Esophagus squamous epithelium (tissue), 5 donors: Measurements from ENCODE around the gene MRPL27. TPM values are rescaled to one million over a fixed set of nuclear protein-coding genes. Genes with fewer than 3 reads are reported as not detected.
"Not testable (repeated sequence)": the region's sequence is repeated elsewhere in the genome, so short reads cannot be mapped to it uniquely, and the experiment has no call there.

ENCODE experiments used
- DNase-seq: peaks from one replicate; lab custom pipeline; 2025; lab: John Stamatoyannopoulos, UW
- H3K27ac ChIP-seq, 4 donors: fragments of 200-600 bp; sonication (generic); one replicate each; pipeline ENCODE4 v1.5.1; 2016 to 2019; ENCODE audit warnings: mild to moderate bottlenecking in 1 of 4
- H3K27me3 ChIP-seq, 4 donors: fragments of 200-600 bp; sonication (generic); 1 replicate in 3 of 4; 2 replicates in 1 of 4; pipeline versions ENCODE4 v1.5.1 to v1.6.0; 2017 to 2021; ENCODE audit warnings: antibody characterized with exemption in 1 of 4
- H3K36me3 ChIP-seq, 3 donors: fragments of 200-600 bp; sonication (generic); one replicate each; pipeline ENCODE4 v1.5.1; 2016 to 2019
- H3K4me1 ChIP-seq, 3 donors: fragments of 200-600 bp; sonication (generic); one replicate each; pipeline ENCODE4 v1.5.1; 2017 to 2019
- H3K4me3 ChIP-seq, 4 donors: fragments of 200-600 bp; sonication (generic); 1 replicate in 3 of 4; 2 replicates in 1 of 4; pipeline ENCODE4 v1.5.1; 2016 to 2019; ENCODE audit warnings: mild to moderate bottlenecking in 2 of 4, moderate library complexity in 1 of 4
- H3K9me3 ChIP-seq, 3 donors: fragments of 200-600 bp; sonication (generic); one replicate each; pipeline ENCODE4 v1.5.1; 2016 to 2019
- POLR2A ChIP-seq, 4 donors: fragments of 450-650 bp; IDR thresholded peaks; one replicate each; pipeline ENCODE4 v1.6.1; 2017; ENCODE audit warnings: antibody characterized with exemption in 4 of 4, mild to moderate bottlenecking in 4 of 4, moderate library complexity in 3 of 4
- WGBS, 2 donors: methylation state at CpG; one replicate each; pipeline ENCODE4 v1.1.5; 2018; 5-methylcytosine and 5-hydroxymethylcytosine counted together
- intact Hi-C: fragments of 100-400 bp; cut with DNase I; formaldehyde crosslinking; loops from one replicate; pipeline ENCODE4 v1.15.0; 2022
- total RNA-seq, 4 donors: library from RNA; depleted of rRNA; stranded (reverse); fragments of >200 nt; gene quantifications; one replicate each; pipeline ENCODE4 v1.1.0, GENCODE V29; 2016
- TF ChIP-seq, protein P1 (sequence below), 6 experiments: fragments of 450-650 bp in 4 of 6; fragments of 200-600 bp in 2 of 6; sonication (generic) in 2 of 6; IDR thresholded peaks; one replicate each; pipeline ENCODE4 v1.5.1; 2016 to 2019; ENCODE audit warnings: antibody characterized with exemption in 6 of 6, mild to moderate bottlenecking in 4 of 6, moderate library complexity in 4 of 6
- donor health status: DM: yes; HTN: yes; CAD: no.

Gene MRPL27
- total RNA-seq, 4 donors from 2014 or later = 58.0 to 77.7 (median 74.5) TPM

DNA sequence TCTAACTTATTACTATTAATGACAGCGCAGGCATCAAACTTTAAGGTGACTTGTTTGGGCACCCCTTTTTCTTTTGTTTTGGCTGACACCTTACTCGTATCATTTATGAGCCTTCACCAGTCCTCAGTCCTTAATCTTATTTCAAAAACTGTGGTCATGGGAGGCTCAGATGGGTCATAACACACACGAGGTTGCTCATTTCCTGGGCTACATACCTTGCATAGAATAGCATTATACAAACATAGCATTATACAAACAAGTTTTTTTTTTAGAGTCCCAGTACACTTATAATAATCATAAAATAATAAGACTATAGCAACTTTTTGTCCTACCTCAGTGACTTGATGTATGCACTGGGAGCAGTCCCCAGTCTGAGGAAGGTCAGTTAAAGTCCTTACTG lies 41.8 kb upstream of the MRPL27 start:
- Histone ChIP-seq H3K4me3 (no peak overlapping the region), H3K4me1 (no peaks in the 10 kb centered on the region), H3K9me3 (no peaks in the 10 kb centered on the region), H3K27ac (no peak overlapping the region), H3K27me3 (no peaks in the 10 kb centered on the region), H3K36me3 (no peaks in the 10 kb centered on the region)
- no peak for DNase-seq
- 65 to 78% methylated on average over 3 of the region's 3 CpGs for WGBS, 2 donors
- TF ChIP-seq POLR2A (IDR thresholded peaks at IDR 0.05) = no peak
- TF ChIP-seq, protein P1, sequence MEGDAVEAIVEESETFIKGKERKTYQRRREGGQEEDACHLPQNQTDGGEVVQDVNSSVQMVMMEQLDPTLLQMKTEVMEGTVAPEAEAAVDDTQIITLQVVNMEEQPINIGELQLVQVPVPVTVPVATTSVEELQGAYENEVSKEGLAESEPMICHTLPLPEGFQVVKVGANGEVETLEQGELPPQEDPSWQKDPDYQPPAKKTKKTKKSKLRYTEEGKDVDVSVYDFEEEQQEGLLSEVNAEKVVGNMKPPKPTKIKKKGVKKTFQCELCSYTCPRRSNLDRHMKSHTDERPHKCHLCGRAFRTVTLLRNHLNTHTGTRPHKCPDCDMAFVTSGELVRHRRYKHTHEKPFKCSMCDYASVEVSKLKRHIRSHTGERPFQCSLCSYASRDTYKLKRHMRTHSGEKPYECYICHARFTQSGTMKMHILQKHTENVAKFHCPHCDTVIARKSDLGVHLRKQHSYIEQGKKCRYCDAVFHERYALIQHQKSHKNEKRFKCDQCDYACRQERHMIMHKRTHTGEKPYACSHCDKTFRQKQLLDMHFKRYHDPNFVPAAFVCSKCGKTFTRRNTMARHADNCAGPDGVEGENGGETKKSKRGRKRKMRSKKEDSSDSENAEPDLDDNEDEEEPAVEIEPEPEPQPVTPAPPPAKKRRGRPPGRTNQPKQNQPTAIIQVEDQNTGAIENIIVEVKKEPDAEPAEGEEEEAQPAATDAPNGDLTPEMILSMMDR (IDR thresholded peaks at IDR 0.05) = no peak
- intact Hi-C loops = no loop called here

DNA sequence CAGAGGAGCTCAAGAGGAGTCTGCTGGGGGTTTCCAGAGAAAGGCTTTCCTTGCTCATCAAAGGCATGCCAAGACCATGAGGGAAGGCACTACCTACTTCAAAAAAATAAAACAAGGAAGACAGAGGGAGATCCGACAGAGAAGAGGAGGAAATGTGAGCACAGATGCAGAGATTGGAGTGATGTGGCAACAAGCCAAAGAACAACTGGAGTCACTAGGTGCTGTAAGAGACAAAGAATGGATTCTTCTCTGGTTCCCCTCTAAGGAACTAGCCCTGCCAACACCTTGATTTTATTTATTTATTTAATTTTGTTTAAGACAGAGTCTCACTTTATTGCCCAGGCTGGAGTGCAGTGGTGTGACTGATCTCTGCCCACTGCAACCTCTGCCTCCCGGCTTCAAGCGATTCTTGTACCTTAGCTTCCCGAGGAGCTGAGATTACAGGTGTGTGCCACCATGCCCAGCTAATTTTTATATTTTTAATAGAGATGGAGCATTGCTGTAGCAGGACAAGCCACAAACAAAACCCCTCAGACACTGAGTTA lies 39.3 kb upstream of the MRPL27 start:
- Histone ChIP-seq H3K4me1 (no peaks in the 10 kb centered on the region), H3K27me3 (no peaks in the 10 kb centered on the region), H3K4me3 (no peak overlapping the region), H3K27ac (no peak overlapping the region), H3K9me3 (no peaks in the 10 kb centered on the region), H3K36me3 (no peaks in the 10 kb centered on the region)
- 86 to 91% methylated on average over 4 of the region's 4 CpGs for WGBS, 2 donors
- no peak for TF ChIP-seq POLR2A (IDR thresholded peaks at IDR 0.05)
- TF ChIP-seq, protein P1 (IDR thresholded peaks at IDR 0.05) = no peak
- intact Hi-C loops = no loop called here
- DNase-seq = no peak

DNA sequence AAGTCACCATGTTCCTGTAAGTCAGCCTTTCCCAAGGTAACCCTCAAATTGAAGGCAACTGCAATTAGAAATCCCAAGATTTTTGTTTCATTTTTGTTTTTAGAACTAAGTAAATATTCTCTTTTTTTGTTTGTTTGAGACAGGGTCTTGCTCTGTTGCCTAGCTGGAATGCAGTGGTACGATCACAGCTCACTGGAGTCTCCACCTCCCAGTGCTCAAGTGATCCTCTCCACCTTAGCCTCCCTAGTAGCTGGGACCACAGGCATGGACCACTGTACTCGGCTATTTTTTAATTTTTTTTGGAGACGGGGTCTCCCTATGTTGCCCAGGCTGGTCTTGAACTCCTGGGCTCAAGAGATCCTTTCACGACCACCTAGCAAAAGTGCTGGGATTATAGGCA lies 34.9 kb upstream of the MRPL27 start:
- Histone ChIP-seq H3K27ac (no peak overlapping the region), H3K27me3 (peaks cover 0 to 22% (median 0%) of the 10 kb centered on the region in 4 donors), H3K9me3 (no peaks in the 10 kb centered on the region), H3K36me3 (no peaks in the 10 kb centered on the region), H3K4me1 (no peaks in the 10 kb centered on the region), H3K4me3 (no peak overlapping the region)
- intact Hi-C loops = no loop called here
- no peak for DNase-seq
- 74 to 75% methylated on average over 3 of the region's 4 CpGs for WGBS, 2 donors
- no peak for TF ChIP-seq POLR2A (IDR thresholded peaks at IDR 0.05)
- TF ChIP-seq, protein P1 (IDR thresholded peaks at IDR 0.05) = no peak

DNA sequence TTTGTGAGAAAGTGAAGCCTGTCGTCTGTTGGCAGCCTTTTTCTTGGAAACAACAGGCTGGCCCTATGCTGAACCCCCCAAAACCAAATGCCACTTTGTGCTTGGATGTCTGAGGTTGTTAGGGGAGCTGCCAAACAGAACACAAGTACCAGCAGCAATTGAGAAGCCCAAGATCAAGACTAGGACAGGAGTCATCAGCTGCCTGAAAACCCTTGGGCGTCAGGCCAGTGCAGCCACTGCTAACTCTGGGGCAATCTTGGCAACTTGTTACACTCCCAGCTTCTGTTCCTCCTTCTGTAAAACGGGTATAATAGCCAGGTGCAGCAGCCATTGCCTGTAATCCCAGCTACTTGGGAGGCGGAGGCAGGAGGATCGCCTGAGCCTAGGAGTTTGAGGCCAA lies 33.6 kb upstream of the MRPL27 start:
- Histone ChIP-seq H3K4me1 (no peaks in the 10 kb centered on the region), H3K27ac (no peak overlapping the region), H3K4me3 (no peak overlapping the region), H3K9me3 (no peaks in the 10 kb centered on the region), H3K27me3 (peaks cover 0 to 22% (median 0%) of the 10 kb centered on the region in 4 donors), H3K36me3 (no peaks in the 10 kb centered on the region)
- intact Hi-C loops = no loop called here
- WGBS, 2 donors = 58 to 85% methylated on average over 1 to 4 of the region's 5 CpGs
- DNase-seq = no peak
- no peak for TF ChIP-seq POLR2A (IDR thresholded peaks at IDR 0.05)
- TF ChIP-seq, protein P1 (IDR thresholded peaks at IDR 0.05) = no peak

DNA sequence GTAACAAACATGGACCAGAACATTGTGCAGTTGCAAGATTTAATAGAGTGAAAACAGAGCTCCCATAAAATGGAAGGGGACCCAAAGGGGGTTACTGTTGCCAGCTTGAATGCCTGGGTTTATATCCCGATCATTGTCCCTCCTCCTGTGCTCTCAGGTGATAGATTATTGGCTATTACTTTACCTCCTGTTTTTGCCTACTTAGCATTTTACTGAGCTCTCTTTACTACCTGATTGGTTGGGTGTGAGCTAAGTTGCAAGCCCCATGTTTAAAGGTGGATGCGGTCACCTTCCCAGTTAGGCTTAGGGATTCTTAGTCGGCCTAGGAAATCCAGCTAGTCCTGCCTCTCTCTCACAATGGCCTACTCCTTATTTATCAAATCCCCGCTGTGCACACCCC lies 32.4 kb upstream of the MRPL27 start:
- DNase-seq, H3K9me3 ChIP-seq, H3K4me3 ChIP-seq, intact Hi-C loops, H3K36me3 ChIP-seq, H3K27ac ChIP-seq, H3K4me1 ChIP-seq: not testable (repeated sequence)
- 82 to 87% methylated on average over 3 to 4 of the region's 4 CpGs for WGBS, 2 donors
- H3K27me3 ChIP-seq = peaks cover 0 to 22% (median 0%) of the 10 kb centered on the region in 4 donors

DNA sequence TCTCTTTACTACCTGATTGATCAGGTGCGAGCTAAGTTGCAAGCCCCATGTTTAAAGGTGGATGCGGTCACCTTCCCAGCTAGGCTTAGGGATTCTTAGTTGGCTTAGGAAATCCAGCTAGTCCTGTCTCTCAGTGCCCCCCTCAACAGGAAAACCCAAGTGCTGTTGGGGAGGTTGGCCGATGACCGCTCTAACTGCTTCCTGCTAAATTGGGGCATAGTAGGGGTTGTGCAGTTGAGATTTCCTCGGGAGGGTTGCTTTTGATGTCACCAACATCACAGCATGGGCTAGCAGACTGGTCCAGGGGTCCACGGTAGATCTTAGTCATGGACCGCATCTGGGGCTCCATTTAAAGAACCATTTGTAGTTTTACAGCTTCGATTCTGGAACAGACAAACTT lies 26.6 kb upstream of the MRPL27 start:
- H3K4me3 ChIP-seq, intact Hi-C loops, DNase-seq, H3K27ac ChIP-seq, H3K36me3 ChIP-seq, H3K9me3 ChIP-seq: not testable (repeated sequence)
- Histone ChIP-seq H3K27me3 (peaks cover 0 to 12% (median 0%) of the 10 kb centered on the region in 4 donors), H3K4me1 (peaks cover 7 to 30% (median 23%) of the 10 kb centered on the region in 3 donors)
- WGBS, 2 donors = 87 to 89% methylated on average over 5 of the region's 8 CpGs

DNA sequence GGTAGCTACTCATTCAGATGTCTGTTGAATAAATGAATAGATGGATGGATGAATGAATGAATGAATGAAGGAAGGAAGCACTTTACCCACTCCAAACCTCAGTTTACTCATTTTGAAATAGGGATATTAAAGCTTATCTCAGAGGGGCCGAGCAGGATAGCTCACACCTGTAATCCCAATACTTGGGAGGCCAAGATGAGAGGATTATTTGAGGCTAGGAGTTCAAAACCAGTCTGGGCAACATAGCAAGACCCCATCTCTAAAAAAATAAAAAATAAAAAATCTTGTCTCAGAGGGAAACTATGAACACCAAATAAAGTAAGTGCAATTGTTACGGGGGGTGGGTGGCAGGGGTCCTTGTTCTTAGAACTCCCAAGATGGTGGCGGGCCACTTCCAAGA lies 25.7 kb upstream of the MRPL27 start:
- not testable (repeated sequence) for H3K27me3 ChIP-seq
- WGBS, 2 donors = 97 to 98% methylated on average over 3 of the region's 3 CpGs
- H3K4me1 ChIP-seq = peaks cover 7 to 33% (median 23%) of the 10 kb centered on the region in 3 donors

More for the DNA sequence above, 25.7 kb upstream of the MRPL27 start:
- H3K4me3 ChIP-seq, H3K27ac ChIP-seq, DNase-seq, intact Hi-C loops, H3K9me3 ChIP-seq: not testable (repeated sequence)
- peaks cover 5 to 15% (median 7%) of the 10 kb centered on the region in 3 donors for H3K36me3 ChIP-seq
